Activated T-cell treated with anti-CD3 and anti-CD28 coated beads for 48 hours (primary cell): ENCODE measurements around the gene NKD1.
"Not testable (repeated sequence)": the region's sequence is repeated elsewhere in the genome, so short reads cannot be mapped to it uniquely, and the experiment has no call there.

Experiments used
- DNase-seq: peaks from one replicate; pipeline ENCODE4 v3.0.0-alpha.2; 2020; ENCODE audit warnings: low read depth

NKD1 gene

GRCh38 chr16:50520451-50521245 lies 27.5 kb upstream of the NKD1 start:
- DNase-seq, result no peak

DNA sequence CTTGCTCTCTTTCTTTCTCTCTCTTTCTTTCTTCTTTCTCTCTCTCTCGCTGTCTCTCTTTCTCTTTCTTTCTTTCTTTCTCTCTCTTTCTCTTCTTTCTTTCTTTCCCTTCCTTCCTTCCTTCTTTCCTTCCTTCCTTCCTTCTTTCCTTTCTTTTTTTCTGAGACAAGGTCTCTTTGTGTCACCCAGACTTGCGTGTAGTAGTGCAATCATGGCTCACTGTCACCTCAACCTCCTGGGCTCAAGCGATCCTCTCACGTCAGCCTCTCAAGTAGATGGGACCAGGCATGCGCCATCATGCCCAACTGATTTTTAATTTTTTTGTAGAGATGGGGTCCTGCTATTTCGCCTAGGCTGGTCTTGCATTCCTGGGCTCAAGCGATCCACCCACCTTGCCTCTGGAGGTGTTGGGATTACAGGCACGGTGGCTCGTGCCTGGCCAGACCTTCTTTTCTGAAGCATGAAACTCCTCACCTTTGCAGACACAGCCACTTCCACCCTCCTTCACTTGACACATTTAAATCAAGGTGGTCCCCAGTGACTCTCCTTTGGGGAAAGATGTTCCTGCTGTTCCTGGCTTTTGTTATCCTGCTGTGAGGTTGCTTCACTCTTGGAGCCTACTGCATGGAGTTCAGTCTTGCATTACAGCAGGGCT lies 26.8 kb upstream of the NKD1 start:
- DNase-seq, result no peak

DNA sequence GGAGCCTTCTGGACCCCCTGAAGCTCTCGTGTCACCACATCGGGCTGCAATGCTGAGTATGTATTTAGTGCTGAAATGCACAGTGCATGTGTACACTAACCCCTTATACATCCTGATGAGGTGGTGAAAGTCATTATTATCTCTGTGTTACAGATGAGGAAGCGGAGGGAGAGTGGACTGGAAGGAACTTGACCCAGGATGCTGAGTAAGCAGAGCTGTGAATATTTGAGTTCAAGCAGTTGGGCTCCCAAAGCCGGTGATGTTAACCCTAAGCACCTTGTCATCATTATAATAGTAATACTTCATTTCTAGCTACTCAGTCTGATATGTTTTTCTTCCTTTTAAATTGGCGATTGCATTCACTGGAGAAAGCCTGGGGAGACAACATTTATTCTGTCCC lies 25.9 kb upstream of the NKD1 start:
- DNase-seq, result no peak

- no peak for DNase-seq
Observed at GRCh38 chr16:50523710-50524109, 24.5 kb upstream of the NKD1 start.

GRCh38 chr16:50525262-50525661 lies 22.9 kb upstream of the NKD1 start:
- no peak for DNase-seq

DNA sequence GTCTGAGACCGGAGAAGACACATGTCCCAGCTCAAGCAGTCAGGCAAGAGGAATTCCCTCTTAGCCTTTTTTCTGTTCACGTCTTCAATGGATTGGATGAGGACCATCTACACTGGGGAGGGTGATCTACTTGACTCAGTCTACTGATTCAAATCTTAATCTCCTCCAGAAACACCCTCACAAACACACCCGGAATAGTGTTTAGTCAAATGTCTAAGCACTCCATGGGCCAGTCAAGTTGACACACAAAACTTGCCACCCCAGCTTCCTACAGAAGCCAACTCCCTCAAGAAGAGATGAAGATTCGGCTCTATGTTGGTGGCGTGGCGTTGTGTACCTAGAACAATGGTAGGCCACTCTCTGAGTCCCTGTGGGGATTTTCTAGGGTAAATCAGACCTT lies 22.5 kb upstream of the NKD1 start:
- no peak for DNase-seq

DNA sequence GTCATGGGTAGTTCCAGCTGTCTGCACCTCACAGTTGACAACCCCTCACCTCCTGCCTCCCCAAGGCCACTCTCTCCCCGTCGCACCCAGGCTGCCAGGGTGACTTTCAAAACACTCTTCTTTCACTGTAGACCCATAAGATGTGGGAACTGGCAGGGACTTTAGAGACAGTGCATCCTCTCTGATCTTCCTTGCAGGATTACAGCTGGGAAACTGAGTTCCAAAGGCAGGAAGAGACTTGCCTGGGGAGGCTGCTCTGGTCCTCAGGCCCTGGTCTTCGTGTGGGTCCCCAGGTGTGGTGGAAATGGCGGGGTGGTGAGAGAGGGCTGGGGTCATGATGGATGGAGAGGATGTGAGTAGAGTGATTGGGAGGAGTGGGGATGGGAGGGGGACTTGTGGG lies 21.9 kb upstream of the NKD1 start:
- DNase-seq, result no peak

DNA sequence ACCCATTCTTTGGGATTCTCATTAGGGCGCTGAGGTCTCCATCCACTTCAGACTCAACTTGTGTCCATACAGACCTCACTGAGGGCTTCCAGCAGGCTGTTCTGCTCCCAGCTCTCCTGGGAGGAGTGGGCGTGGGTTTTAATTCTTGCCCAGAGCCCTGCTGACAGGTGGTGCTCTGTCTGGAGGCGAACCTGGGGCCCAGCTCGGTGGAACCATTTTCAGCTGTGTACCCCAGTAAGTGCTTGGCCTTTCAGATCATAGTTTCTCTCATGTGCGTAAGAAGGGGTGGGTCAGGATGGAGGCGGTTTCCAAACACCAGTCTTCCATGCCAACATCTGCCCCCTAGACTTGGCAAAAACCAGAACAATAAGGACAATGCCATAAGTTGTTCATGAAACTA lies 21.4 kb upstream of the NKD1 start:
- DNase-seq, result no peak

GRCh38 chr16:50528820-50529219 lies 19.4 kb upstream of the NKD1 start:
- DNase-seq, result no peak

DNA sequence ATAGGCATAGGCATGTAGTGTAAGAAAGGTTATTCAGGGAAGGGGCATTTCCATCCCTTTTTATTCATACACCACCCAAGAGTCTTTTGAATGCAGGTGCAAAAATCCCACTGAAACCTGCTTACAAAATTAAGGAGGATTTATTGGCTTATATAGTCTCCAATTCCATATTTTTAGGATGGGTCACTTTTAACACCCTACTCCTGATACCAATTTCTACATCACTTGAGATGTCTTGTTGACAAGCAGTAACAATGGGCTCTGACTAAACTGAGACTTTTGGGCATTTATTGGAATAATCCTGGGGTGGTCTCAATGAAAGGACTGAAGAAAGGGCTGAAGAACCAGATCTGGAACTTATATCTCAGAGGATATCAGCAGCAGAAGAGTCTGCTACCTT lies 18.9 kb upstream of the NKD1 start:
- DNase-seq, result no peak

DNA sequence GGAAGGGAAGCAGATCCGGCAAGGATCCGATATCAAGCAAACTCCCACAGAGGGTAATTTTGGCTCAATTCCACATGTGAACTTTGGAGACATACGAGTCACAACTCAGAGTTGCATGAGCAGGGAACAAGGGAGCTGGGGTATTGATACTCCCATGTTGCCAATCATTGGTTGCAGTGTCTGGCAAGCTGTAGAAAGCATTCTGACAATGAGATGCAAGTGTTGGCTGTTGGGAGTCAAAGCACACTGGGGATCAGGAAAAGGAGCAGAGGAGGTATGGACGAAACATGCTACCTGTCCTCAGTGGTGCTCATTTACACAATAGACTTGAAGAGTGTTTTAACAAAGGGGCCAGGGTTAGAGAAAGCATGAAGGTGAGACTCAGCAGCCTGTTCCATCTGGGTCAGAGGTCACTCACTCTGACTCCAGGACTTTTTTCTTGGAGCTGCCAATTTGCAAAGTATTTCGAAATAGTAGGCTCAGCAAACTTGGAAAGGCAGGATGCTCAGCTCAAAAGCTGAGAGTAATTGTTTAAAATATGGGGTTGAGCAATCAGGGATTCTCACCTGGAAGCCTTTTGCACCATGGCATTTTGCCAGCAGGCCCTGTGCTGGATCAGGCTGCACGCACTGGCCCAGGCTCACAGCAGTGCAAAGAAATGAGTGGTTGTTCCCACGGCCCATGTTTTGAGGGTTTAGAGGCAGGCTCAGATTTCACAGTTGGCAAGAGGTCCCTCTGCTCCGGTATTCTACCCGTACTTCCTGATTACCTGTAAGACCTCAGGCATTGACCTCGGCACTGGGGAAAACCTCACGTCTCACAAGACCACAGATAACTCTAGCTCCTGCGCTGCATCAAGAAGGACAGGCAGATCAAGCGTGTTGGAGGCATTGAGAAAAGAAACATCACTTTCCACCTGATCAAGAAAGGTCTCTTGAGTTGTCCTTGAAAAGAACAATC lies 17.6 kb upstream of the NKD1 start:
- DNase-seq, result no peak

DNA sequence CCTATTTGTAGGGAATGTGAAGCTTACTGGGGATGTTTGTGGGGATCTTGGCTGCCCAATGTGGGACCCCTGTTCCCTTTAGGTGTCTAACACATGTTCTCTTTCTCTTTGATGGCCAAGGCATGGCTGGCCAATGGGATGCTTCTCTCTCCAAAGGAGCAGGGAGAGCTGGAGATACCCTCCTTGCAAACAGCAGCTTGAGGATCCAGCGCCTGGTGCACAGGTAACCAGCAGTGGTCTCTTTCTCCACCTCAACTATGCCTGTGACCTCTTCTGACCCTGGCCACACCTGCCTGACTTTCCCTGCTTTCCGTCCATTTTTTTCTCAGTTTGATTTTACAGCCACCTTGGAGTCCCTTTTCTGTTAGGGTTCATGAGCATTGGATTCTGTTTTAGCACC lies 16.8 kb upstream of the NKD1 start:
- no peak for DNase-seq

- no peak for DNase-seq
Observed at GRCh38 chr16:50531901-50532300, 16.3 kb upstream of the NKD1 start.

DNA sequence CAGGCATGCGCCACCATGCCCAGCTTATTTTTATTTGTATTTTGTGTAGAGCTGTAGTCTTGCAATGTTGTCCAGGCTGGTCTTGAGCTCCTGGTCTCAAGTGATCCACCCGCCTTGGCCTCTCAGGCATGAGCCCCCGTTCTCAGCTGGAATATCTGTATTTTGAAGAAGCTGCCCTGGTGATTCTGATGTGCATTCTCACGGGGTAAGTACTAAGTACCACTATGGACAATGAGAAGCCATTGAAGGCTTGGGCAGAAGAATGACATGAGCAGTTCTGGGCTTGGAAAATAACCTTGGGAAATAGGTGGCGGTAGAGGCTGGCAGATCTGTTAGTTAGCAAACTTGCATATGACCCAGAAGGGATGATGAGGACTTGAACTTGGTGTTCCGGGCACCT lies 15.6 kb upstream of the NKD1 start:
- DNase-seq, result no peak

GRCh38 chr16:50533317-50533716 lies 14.9 kb upstream of the NKD1 start:
- DNase-seq, result no peak

DNA sequence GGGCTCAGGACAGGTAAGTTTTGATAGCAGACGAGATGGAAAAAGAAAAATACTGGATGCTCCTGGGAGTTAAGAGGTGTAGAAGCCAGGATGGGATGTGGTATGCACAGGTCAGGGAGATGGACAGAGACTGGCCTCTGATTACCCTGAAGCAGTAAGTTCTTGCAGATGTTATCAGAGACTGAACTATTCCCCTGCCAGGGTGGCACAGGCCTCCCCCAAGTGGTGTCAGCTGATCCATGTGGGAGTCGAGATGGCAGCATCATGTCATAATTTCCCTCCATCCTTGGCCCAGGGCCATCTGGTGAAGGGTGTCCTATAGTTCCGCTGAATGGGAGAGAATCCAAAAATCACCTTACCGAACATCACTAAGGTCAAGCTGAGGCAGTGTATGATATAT lies 14.1 kb upstream of the NKD1 start:
- no peak for DNase-seq

- no peak for DNase-seq
Observed at GRCh38 chr16:50534556-50534955, 13.6 kb upstream of the NKD1 start.

DNA sequence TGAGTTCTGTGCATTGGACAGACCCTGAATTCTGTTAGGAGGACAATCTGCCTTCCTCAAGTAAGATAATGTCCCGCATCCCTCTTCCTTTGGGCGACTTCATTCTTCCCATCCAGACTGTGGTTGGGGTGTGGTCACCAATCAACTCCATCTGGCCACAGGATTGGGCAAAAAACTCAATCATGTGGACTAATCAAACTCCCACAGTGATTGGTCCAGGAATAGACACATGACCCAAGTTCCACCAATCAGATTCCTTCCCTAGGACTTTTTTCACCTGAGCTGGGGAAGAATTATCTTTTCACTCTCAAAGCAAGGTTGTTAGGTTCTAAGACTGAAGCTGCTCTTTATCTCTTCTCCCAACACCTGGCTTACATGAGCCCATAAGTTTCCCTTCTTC lies 13.2 kb upstream of the NKD1 start:
- no peak for DNase-seq

DNA sequence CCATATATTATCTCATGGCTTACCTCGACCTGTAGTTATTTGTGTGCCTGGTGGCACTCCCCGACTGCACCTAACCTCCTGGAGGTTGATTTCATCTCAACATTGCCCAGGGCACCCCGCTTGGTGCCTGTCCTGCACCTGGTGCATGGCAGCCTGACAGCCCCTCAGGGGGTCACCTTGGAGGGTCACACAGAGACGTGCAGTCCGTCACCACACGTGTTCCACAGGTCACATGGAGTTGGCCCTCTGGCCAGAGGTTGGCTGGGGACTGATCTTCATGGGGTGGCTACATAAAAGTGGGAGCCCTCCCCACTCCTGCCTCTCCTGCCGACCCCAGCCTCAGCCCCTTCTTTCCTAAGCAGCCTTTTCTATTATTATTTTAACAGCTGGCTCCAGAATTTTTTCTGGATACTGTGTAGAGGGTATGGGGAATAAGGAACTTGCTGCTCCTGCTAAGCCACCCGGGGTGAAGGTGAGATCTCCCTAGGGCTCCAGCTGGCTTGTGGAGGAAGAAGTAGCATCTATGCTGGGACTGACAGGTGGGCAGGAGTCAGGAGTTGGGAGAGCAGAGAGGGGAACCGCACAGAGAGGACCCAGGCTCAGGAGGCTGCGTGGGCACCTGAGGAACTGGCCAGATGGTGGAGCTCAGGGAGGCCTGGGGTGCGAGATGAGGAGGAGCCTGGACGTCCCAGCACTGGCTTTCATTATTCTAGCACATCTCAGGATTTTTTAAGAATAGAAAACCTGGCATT lies 12.5 kb upstream of the NKD1 start:
- DNase-seq, result no peak

- DNase-seq, result not testable (repeated sequence)
Observed at GRCh38 chr16:50536258-50536645, 11.9 kb upstream of the NKD1 start.

GRCh38 chr16:50537533-50538290 lies 10.5 kb upstream of the NKD1 start:
- DNase-seq, result no peak
